Activated B cell treated with CpG ODN at 0.5 μM for 24 hours (primary cell): ENCODE data around the gene TBC1D9B. TPM values are rescaled to one million over a fixed set of nuclear protein-coding genes. Genes with fewer than 3 reads are reported as not detected.

Experiments used
- ATAC-seq: fragments of 200-7000 bp; cut with Tn5 transposase; one replicate; pipeline ENCODE4 v1.10.0; 2021; ENCODE audit warnings: low read depth, mild to moderate bottlenecking, moderate library complexity
- CTCF ChIA-PET: fragments of 350-600 bp; sonication (Branson Sonifier 250); formaldehyde crosslinking; loops from one replicate; lab custom pipeline; 2021; ENCODE audit warnings: antibody characterized with exemption; lab: Charles Lee
- POLR2A ChIA-PET: fragments of 350-600 bp; sonication (Branson Sonifier 250); formaldehyde crosslinking; loops from one replicate; lab custom pipeline; 2021; ENCODE audit warnings: antibody characterized with exemption; lab: Charles Lee
- DNase-seq: peaks from one replicate; pipeline ENCODE4 v3.0.0; 2022
- H3K27ac Mint-ChIP-seq: one replicate; pipeline ENCODE4 v1.8.0; 2020; ENCODE audit warnings: mixed read lengths
- H3K27me3 Mint-ChIP-seq: one replicate; pipeline ENCODE4 v1.8.0; 2021; ENCODE audit warnings: mixed read lengths
- H3K36me3 Mint-ChIP-seq: one replicate; pipeline ENCODE4 v1.8.0; 2021; ENCODE audit warnings: low read depth, mixed read lengths
- H3K4me1 Mint-ChIP-seq: one replicate; pipeline ENCODE4 v1.8.0; 2021; ENCODE audit warnings: mixed read lengths
- H3K4me3 Mint-ChIP-seq: one replicate; pipeline ENCODE4 v1.8.0; 2020; ENCODE audit warnings: mild to moderate bottlenecking, mixed read lengths
- H3K9me3 Mint-ChIP-seq: one replicate; pipeline ENCODE4 v1.8.0; 2020; ENCODE audit warnings: mixed read lengths
- intact Hi-C: fragments of 100-400 bp; cut with micrococcal nuclease; formaldehyde crosslinking; loops from one replicate; pipeline ENCODE4 v1.15.1; 2024
- total RNA-seq: library from RNA; stranded (reverse); gene quantifications from 2 replicates; pipeline ENCODE4 v1.2.3, GENCODE V29; 2022
- TF ChIP-seq, protein P1 (sequence below): fragments of 200-600 bp; IDR thresholded peaks from one replicate; pipeline ENCODE4 v1.8.0; 2022; ENCODE audit warnings: antibody characterized with exemption, mild to moderate bottlenecking

TBC1D9B gene
- total RNA-seq, 1 donor from 2014 or later, result 117 TPM

DNA sequence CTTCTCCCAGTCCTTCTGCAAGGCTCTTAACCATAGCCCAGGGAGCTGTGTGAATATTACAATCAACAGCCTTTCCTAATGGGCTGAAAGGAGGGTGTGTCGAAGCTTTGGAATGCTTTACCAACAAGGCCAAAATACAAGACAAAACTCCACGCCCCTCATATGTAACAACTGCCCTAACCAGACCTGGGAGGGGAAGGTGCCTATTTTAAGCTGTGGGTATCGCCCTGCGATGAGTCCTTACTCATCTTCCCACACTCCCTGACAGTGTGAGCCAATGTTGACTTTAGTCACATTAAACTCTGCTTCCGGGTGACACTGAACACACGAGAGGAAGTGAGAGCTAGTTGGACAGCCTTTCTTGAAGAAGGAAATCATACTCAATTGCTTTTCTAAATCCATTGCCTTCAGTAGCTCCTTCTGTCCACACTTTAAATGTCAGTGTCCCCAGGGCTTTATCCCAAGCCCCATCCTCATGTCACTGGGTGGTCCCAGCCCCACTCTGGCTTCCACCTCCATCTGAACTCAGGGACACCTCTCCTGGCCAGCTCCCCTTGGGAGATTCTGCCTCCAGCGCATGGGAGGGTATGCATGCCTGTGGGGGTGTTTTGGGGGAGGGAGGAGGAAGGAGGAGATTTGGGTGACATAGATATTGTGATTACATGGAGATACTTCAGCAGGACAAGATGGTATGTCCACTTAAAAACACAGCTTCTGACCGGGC lies 6.5 kb upstream of the TBC1D9B start:
- H3K4me1 Mint-ChIP-seq, result peaks cover 17% of the 10 kb centered on the region
- no peaks in the 10 kb centered on the region for H3K27me3 Mint-ChIP-seq
- no peak overlapping the region for H3K27ac Mint-ChIP-seq
- DNase-seq (no peak), ATAC-seq (peak; percentile 35)
- no peaks in the 10 kb centered on the region for H3K9me3 Mint-ChIP-seq
- intact Hi-C loops, result no loop called here
- ChIA-PET CTCF (interaction anchor here (1.0 to 1.2 kb wide), 2 partner anchors 9 to 112 kb away, joined by 3 to 4 read pairs; no protein-coding TSS in a partner anchor), POLR2A (interaction anchor here (1.3 kb wide), 1 partner anchor 57 kb away, joined by 4 read pairs; no protein-coding TSS in a partner anchor)
- TF ChIP-seq, protein P1, sequence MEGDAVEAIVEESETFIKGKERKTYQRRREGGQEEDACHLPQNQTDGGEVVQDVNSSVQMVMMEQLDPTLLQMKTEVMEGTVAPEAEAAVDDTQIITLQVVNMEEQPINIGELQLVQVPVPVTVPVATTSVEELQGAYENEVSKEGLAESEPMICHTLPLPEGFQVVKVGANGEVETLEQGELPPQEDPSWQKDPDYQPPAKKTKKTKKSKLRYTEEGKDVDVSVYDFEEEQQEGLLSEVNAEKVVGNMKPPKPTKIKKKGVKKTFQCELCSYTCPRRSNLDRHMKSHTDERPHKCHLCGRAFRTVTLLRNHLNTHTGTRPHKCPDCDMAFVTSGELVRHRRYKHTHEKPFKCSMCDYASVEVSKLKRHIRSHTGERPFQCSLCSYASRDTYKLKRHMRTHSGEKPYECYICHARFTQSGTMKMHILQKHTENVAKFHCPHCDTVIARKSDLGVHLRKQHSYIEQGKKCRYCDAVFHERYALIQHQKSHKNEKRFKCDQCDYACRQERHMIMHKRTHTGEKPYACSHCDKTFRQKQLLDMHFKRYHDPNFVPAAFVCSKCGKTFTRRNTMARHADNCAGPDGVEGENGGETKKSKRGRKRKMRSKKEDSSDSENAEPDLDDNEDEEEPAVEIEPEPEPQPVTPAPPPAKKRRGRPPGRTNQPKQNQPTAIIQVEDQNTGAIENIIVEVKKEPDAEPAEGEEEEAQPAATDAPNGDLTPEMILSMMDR, result no peak
- no peak overlapping the region for H3K4me3 Mint-ChIP-seq
- H3K36me3 Mint-ChIP-seq, result no peaks in the 10 kb centered on the region

DNA sequence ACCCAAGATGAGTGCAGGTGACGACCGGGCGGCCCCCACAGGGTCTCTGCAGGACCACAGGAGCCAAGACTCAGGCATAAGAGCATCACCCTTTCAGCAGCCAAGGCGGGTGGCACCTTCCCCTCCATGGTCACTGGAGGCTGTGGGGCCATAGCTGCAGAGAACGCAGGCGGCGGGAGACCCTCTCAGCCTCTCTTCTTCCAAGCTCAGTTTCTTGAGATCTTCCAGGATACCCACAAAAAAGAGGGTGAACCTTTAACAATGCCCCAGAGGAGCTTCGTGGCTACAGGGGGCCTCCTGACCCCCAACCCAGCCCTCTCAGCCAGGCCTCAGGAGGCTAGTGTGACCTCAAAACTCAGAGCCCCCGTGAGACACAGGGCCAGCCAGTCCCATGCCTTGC lies 5.8 kb upstream of the TBC1D9B start:
- CTCF ChIA-PET, result interaction anchor here (1.2 kb wide), 1 partner anchor 111 kb away, joined by 4 read pairs; no protein-coding TSS in a partner anchor

DNA sequence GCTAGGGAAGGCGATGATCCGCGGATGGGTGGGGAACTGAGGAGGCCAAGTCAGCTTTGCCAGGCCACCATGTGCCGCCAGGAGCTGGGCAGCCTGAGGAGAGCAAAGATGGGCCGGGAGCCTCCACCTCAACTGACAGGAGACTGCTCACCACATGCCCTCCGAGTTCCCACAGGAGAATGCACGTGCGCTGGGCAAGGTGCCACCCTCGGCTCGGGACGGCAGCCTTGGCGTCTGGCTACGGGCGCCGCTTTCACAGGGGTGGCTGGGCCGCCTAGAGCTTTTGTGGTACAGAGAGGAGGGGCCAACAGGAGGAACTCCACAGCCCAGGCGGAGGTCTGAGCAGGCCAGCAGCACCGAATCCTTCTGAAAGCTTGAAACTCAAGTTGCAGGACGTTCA lies 5.3 kb upstream of the TBC1D9B start:
- no peak for ATAC-seq
- DNase-seq, result no peak
- POLR2A ChIA-PET, result interaction anchor here (1.3 kb wide), 1 partner anchor 58 kb away, joined by 4 read pairs; no protein-coding TSS in a partner anchor
- CTCF ChIA-PET, result no interaction called here
- TF ChIP-seq, protein P1, result no peak
- intact Hi-C loops, result no loop called here
- H3K4me3 Mint-ChIP-seq, result no peak overlapping the region
- H3K4me1 Mint-ChIP-seq, result peaks cover 25% of the 10 kb centered on the region
- no peaks in the 10 kb centered on the region for H3K9me3 Mint-ChIP-seq
- H3K27ac Mint-ChIP-seq, result no peak overlapping the region
- H3K36me3 Mint-ChIP-seq, result no peaks in the 10 kb centered on the region
- no peaks in the 10 kb centered on the region for H3K27me3 Mint-ChIP-seq

More for the DNA sequence above, 5.8 kb upstream of the TBC1D9B start:
- no peak overlapping the region for H3K27ac Mint-ChIP-seq
- H3K9me3 Mint-ChIP-seq, result no peaks in the 10 kb centered on the region
- POLR2A ChIA-PET, result interaction anchor here (1.3 kb wide), 1 partner anchor 57 kb away, joined by 4 read pairs; no protein-coding TSS in a partner anchor
- DNase-seq, result no peak
- no peaks in the 10 kb centered on the region for H3K27me3 Mint-ChIP-seq
- TF ChIP-seq, protein P1, result no peak
- H3K4me1 Mint-ChIP-seq, result peaks cover 22% of the 10 kb centered on the region
- no peak overlapping the region for H3K4me3 Mint-ChIP-seq
- no peaks in the 10 kb centered on the region for H3K36me3 Mint-ChIP-seq
- ATAC-seq, result no peak
- intact Hi-C loops, result no loop called here

DNA sequence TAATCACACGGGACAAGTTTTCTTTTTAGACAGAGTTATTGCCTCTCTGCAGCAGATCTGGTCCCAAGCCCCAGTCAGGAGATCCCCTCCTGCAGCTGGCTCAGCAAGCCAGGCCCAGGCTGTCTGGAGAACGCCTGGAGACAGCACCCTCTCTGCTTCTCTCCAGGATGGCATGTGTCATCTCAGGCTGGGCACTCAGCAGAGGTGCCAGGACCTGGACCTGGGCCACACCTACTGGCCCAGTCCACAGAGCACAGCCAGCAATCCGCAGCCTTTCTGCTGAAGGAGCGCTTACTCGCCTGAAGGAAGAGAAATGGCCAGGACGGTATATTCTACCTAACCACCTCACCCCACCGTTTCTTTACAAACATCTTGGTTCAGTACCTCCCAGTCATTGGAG lies 4.7 kb upstream of the TBC1D9B start:
- Mint-ChIP-seq H3K27me3 (no peaks in the 10 kb centered on the region), H3K4me3 (no peak overlapping the region), H3K4me1 (peaks cover 25% of the 10 kb centered on the region), H3K27ac (no peak overlapping the region), H3K36me3 (no peaks in the 10 kb centered on the region), H3K9me3 (no peaks in the 10 kb centered on the region)
- ATAC-seq (no peak), DNase-seq (no peak)
- intact Hi-C loops, result no loop called here
- POLR2A ChIA-PET, result interaction anchor here (0.6 kb wide), 1 partner anchor 95 kb away, joined by 4 read pairs; no protein-coding TSS in a partner anchor
- CTCF ChIA-PET, result no interaction called here
- TF ChIP-seq, protein P1, result no peak

DNA sequence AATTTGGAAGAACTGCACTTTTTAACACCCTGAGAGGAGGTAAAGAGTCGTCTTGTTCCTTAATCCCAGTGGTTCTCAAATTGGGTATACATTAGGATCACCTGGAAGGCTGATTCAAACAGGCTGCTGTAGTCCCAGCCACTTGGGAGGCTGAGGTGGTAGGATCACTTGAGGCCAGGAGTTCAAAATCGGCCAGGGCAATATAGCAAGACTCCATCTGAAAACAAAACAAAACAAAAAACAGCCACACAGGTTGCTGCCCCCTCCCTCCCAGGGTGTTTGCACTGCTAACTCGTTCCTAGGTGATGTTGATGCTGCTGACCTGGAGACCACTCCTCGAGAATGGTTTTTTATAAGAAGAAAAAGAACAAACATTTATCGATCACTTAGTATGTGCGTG lies 1.5 kb upstream of the TBC1D9B start:
- no peak for ATAC-seq

More for the DNA sequence above, 1.5 kb upstream of the TBC1D9B start:
- Mint-ChIP-seq H3K4me1 (peaks cover 32% of the 10 kb centered on the region), H3K9me3 (no peaks in the 10 kb centered on the region), H3K27me3 (no peaks in the 10 kb centered on the region), H3K36me3 (peaks cover 5% of the 10 kb centered on the region), H3K4me3 (peak overlapping the region; percentile 48), H3K27ac (no peak overlapping the region)
- DNase-seq, result no peak
- TF ChIP-seq, protein P1, result no peak
- ChIA-PET CTCF (interaction anchor here (2.0 kb wide), 1 partner anchor 66 kb away, joined by 11 read pairs; no protein-coding TSS in a partner anchor), POLR2A (interaction anchor here (1.2 kb wide), 1 partner anchor 104 kb away, joined by 3 read pairs; no protein-coding TSS in a partner anchor)
- intact Hi-C loops, result loop anchor here (2.0 to 10.0 kb wide), 4 partner anchors 87 to 214 kb away; partner anchors contain the start of genes CANX, RNF130 and SQSTM1
